HepG2 (cell line): Measurements from ENCODE around the gene STK25. TPM values are rescaled to one million over a fixed set of nuclear protein-coding genes. Genes with fewer than 3 reads are reported as not detected.

Experiments
- ATM ChIP-seq: fragments of 450-650 bp; IDR thresholded peaks from 2 replicates; pipeline ENCODE4 v1.7.1; 2017; ENCODE audit warnings: mild to moderate bottlenecking, borderline replicate concordance
- ESRRA ChIP-seq: sonication (generic); formaldehyde crosslinking; IDR thresholded peaks from 2 replicates; pipeline ENCODE4 v1.5.1; 2020; ENCODE audit warnings: mild to moderate bottlenecking, low read depth, missing genetic modification reagents
- FOXK2 ChIP-seq: fragments of 450-650 bp; IDR thresholded peaks from 2 replicates; pipeline ENCODE4 v1.6.1; 2016
- GATA4 ChIP-seq: sonication (generic); IDR thresholded peaks from 2 replicates; pipeline ENCODE4 v1.6.1; 2016; ENCODE audit warnings: antibody characterized with exemption, low read depth, borderline replicate concordance
- HCFC1 ChIP-seq: fragments of 150-350 bp; IDR thresholded peaks from 2 replicates; pipeline ENCODE4 v1.6.1; 2014; ENCODE audit warnings: low read depth, low read length
- HHEX ChIP-seq: IDR thresholded peaks from 2 replicates; pipeline ENCODE4 v1.6.1; 2016; ENCODE audit warnings: control low read depth
- JUNB ChIP-seq: sonication (generic); formaldehyde crosslinking; IDR thresholded peaks from 2 replicates; pipeline ENCODE4 v1.8.0; 2022; ENCODE audit warnings: missing genetic modification reagents, mild to moderate bottlenecking, borderline replicate concordance
- KLF13 ChIP-seq: sonication (generic); formaldehyde crosslinking; IDR thresholded peaks from 2 replicates; pipeline ENCODE4 v1.4.0; 2020; ENCODE audit warnings: mild to moderate bottlenecking, missing genetic modification reagents
- NCOA1 ChIP-seq: sonication (generic); formaldehyde crosslinking; IDR thresholded peaks from 2 replicates; pipeline ENCODE4 v1.9.0; 2021; ENCODE audit warnings: missing genetic modification reagents
- NFAT5 ChIP-seq: sonication (generic); formaldehyde crosslinking; IDR thresholded peaks from 2 replicates; pipeline ENCODE4 v1.4.0; 2020; ENCODE audit warnings: missing genetic modification reagents
- PATZ1 ChIP-seq: sonication (generic); formaldehyde crosslinking; IDR thresholded peaks from 2 replicates; pipeline ENCODE4 v1.4.0; 2020; ENCODE audit warnings: missing genetic modification reagents
- RAD51 ChIP-seq: fragments of 450-650 bp; IDR thresholded peaks from 2 replicates; pipeline ENCODE4 v1.6.1; 2016; ENCODE audit warnings: borderline replicate concordance
- REL ChIP-seq: sonication (generic); formaldehyde crosslinking; conservative IDR thresholded peaks from 2 replicates; pipeline ENCODE4 v1.8.0; 2022; ENCODE audit warnings: mild to moderate bottlenecking, missing genetic modification reagents, moderate library complexity
- SOX13 ChIP-seq, 3 experiments: fragments of 450-650 bp in 1 of 3; sonication (generic) in 1 of 3; formaldehyde crosslinking in 1 of 3; IDR thresholded peaks in 2 of 3; conservative IDR thresholded peaks in 1 of 3; 2 replicates each; pipeline versions ENCODE4 v1.5.0 to v1.6.1; 2016 to 2020; ENCODE audit warnings: antibody characterized with exemption in 1 of 3, mild to moderate bottlenecking in 1 of 3, missing compliant biosample characterization in 1 of 3, missing genetic modification reagents in 1 of 3, moderate library complexity in 1 of 3
- TBX2 ChIP-seq: sonication (generic); formaldehyde crosslinking; IDR thresholded peaks from 2 replicates; pipeline ENCODE4 v1.5.0; 2020; ENCODE audit warnings: missing genetic modification reagents, mild to moderate bottlenecking, borderline replicate concordance
- ZNF224 ChIP-seq: sonication (generic); formaldehyde crosslinking; IDR thresholded peaks from 2 replicates; pipeline ENCODE4 v1.5.0; 2020; ENCODE audit warnings: mild to moderate bottlenecking, missing genetic modification reagents
- ZNF3 ChIP-seq: IDR thresholded peaks from 2 replicates; pipeline ENCODE4 v1.7.0; 2017; ENCODE audit warnings: inconsistent platforms
- ZNF30 ChIP-seq: sonication (generic); formaldehyde crosslinking; IDR thresholded peaks from 2 replicates; pipeline ENCODE4 v1.5.0; 2020; ENCODE audit warnings: mild to moderate bottlenecking, missing genetic modification reagents
- ZNF572 ChIP-seq: sonication (generic); formaldehyde crosslinking; IDR thresholded peaks from 2 replicates; pipeline ENCODE4 v1.5.1; 2020; ENCODE audit warnings: mild to moderate bottlenecking, missing genetic modification reagents
- ZNF616 ChIP-seq: sonication (generic); formaldehyde crosslinking; IDR thresholded peaks from 2 replicates; pipeline ENCODE4 v1.5.0; 2020; ENCODE audit warnings: low read depth, mild to moderate bottlenecking, missing genetic modification reagents
- ZNF709 ChIP-seq: sonication (generic); formaldehyde crosslinking; IDR thresholded peaks from 2 replicates; pipeline ENCODE4 v1.5.0; 2020; ENCODE audit warnings: mild to moderate bottlenecking, missing genetic modification reagents
- ZNF773 ChIP-seq: sonication (generic); formaldehyde crosslinking; IDR thresholded peaks from 2 replicates; pipeline ENCODE4 v1.4.0; 2020; ENCODE audit warnings: missing genetic modification reagents, borderline replicate concordance
- ZNF891 ChIP-seq: sonication (generic); formaldehyde crosslinking; IDR thresholded peaks from 2 replicates; pipeline ENCODE4 v1.5.0; 2020; ENCODE audit warnings: mild to moderate bottlenecking, missing genetic modification reagents
- polyA plus RNA-seq, 8 experiments: library from polyadenylated mRNA; depleted of rRNA in 3 of 8; stranded (reverse) in 7 of 8; unstranded in 1 of 8; fragments of >200 nt; fragmentation: Illumina TruSeq in 4 of 8; extraction: Trizol in 4 of 8; gene quantifications; 2 replicates each; pipeline versions ENCODE4 v1.2.1 to v1.2.3, GENCODE V29; 2011 to 2016; ENCODE audit warnings: low read depth in 4 of 8, missing spikeins in 1 of 8, mixed read lengths in 1 of 8; ENCODE audit not compliant: insufficient read depth in 1 of 8
- total RNA-seq, 5 experiments: library from RNA; depleted of rRNA; stranded (reverse); fragments of >200 nt; fragmentation: Illumina TruSeq; extraction: Trizol; gene quantifications; 2 replicates each; pipeline ENCODE4 v1.2.3, GENCODE V29; 2016; ENCODE audit warnings: low read depth in 1 of 5

STK25 gene
- total and polyA plus RNA-seq, 2 of the 13 experiments (the other 11 are each of a cell fraction or from before 2014, with no cell fraction given): 177 to 481 TPM

- TF ChIP-seq HCFC1 (no peak), ZNF616 (CRISPR knock-in tag) (no peak; the same call in 1 of the 2 replicates), SOX13 (IDR thresholded peaks at IDR 0.05) (no peak), SOX13 (CRISPR knock-in tag; conservative IDR thresholded peaks at IDR 0.05 in 1 of 2, IDR thresholded peaks at IDR 0.05 in 1 of 2) (peak in 1 of 2 experiments; percentile 62; a peak in 2 of 4 replicates), KLF13 (CRISPR knock-in tag) (0 out of 2 replicates have a peak, but pooled peaks have one; percentile 24), ZNF3 (CRISPR knock-in tag) (no peak), ATM (no peak), RAD51 (no peak), GATA4 (no peak), JUNB (CRISPR knock-in tag) (no peak), NCOA1 (CRISPR knock-in tag) (peak; percentile 58; the same call in 1 of the 2 replicates), ZNF572 (CRISPR knock-in tag) (0 out of 2 replicates have a peak, but pooled peaks have one; percentile 20), NFAT5 (no peak), TBX2 (CRISPR knock-in tag) (peak; percentile 44; the same call in 1 of the 2 replicates), ESRRA (CRISPR knock-in tag) (no peak), HHEX (no peak), FOXK2 (no peak), REL (CRISPR knock-in tag) (no peak), ZNF224 (CRISPR knock-in tag) (no peak), ZNF30 (no peak), ZNF891 (CRISPR knock-in tag) (no peak), ZNF709 (CRISPR knock-in tag) (0 out of 2 replicates have a peak, but pooled peaks have one; percentile 13), ZNF773 (CRISPR knock-in tag) (no peak), PATZ1 (CRISPR knock-in tag) (peak; percentile 56; the same call in 1 of the 2 replicates)
Observed at GRCh38 chr2:241546771-241547498, 38.6 kb upstream of the STK25 start (continued).
